HL-60 (cell line): ENCODE data around the gene ZCCHC24.

Source experiments
- DNase-seq, 2 experiments: peaks; one replicate each; pipeline ENCODE4 v3.0.0-alpha.2; 2010 to 2020; ENCODE audit warnings: low read depth in 1 of 2, low spot score in 1 of 2
- H3K27ac ChIP-seq: fragments of 250-450 bp; sonication (Bioruptor Pico); replicated peaks from 2 replicates; pipeline ENCODE4 v1.5.1; 2020; ENCODE audit warnings: mild to moderate bottlenecking, moderate library complexity
- H3K27me3 ChIP-seq: fragments of 250-450 bp; sonication (Bioruptor Pico); 2 replicates; pipeline ENCODE4 v1.5.1; 2021; ENCODE audit warnings: mild to moderate bottlenecking, moderate library complexity; ENCODE audit not compliant: insufficient read depth, poor library complexity, severe bottlenecking
- H3K4me3 ChIP-seq: replicated peaks from 2 replicates; pipeline ENCODE4 v1.5.1; 2011; ENCODE audit warnings: mild to moderate bottlenecking, control low read depth, low read length; ENCODE audit not compliant: insufficient read depth
- CTCF ChIP-seq: IDR thresholded peaks from one replicate; pipeline ENCODE4 v1.5.1; 2011; ENCODE audit warnings: low read length, control low read depth, inconsistent platforms; ENCODE audit not compliant: insufficient read depth
- GABPA ChIP-seq: IDR thresholded peaks from 2 replicates; pipeline ENCODE4 v1.6.1; 2012; ENCODE audit warnings: low read depth
- POLR2AphosphoS5 ChIP-seq: IDR thresholded peaks from 2 replicates; pipeline ENCODE4 v1.6.1; 2012; ENCODE audit warnings: low read depth
- SPI1 ChIP-seq: IDR thresholded peaks from 2 replicates; pipeline ENCODE4 v1.6.1; 2012; ENCODE audit warnings: low read depth, mild to moderate bottlenecking, borderline replicate concordance
- TF ChIP-seq, protein P1 (sequence below): IDR thresholded peaks from 2 replicates; pipeline ENCODE4 v1.6.1; 2012; ENCODE audit warnings: low read depth; ENCODE audit not compliant: insufficient replicate concordance

Gene ZCCHC24

DNA sequence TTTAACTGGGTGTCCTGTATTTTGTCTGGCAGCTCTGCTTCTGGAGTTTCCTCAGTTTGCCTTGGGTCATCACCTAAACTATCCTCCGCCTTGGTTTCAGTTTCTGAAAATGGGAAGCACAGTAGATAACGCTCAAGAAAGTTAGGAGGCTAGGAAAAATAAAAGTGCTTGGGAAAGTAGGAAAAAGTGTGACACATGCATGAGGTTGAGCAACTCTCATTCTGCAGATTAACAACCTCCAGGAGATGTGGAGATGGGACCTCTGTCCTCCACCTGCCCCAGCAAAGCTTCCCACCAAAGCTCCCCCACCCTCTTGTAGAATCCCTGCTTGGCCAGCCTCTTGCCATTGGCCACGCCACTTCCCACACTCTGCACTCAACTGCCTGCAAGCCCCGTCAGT is 13.1 kb upstream of the ZCCHC24 start:
- Histone ChIP-seq H3K27me3 (no peaks in the 10 kb centered on the region), H3K27ac (no peak overlapping the region), H3K4me3 (no peak overlapping the region)
- TF ChIP-seq SPI1 (no peak), POLR2AphosphoS5 (no peak), GABPA (no peak), CTCF (no peak)
- TF ChIP-seq, protein P1, sequence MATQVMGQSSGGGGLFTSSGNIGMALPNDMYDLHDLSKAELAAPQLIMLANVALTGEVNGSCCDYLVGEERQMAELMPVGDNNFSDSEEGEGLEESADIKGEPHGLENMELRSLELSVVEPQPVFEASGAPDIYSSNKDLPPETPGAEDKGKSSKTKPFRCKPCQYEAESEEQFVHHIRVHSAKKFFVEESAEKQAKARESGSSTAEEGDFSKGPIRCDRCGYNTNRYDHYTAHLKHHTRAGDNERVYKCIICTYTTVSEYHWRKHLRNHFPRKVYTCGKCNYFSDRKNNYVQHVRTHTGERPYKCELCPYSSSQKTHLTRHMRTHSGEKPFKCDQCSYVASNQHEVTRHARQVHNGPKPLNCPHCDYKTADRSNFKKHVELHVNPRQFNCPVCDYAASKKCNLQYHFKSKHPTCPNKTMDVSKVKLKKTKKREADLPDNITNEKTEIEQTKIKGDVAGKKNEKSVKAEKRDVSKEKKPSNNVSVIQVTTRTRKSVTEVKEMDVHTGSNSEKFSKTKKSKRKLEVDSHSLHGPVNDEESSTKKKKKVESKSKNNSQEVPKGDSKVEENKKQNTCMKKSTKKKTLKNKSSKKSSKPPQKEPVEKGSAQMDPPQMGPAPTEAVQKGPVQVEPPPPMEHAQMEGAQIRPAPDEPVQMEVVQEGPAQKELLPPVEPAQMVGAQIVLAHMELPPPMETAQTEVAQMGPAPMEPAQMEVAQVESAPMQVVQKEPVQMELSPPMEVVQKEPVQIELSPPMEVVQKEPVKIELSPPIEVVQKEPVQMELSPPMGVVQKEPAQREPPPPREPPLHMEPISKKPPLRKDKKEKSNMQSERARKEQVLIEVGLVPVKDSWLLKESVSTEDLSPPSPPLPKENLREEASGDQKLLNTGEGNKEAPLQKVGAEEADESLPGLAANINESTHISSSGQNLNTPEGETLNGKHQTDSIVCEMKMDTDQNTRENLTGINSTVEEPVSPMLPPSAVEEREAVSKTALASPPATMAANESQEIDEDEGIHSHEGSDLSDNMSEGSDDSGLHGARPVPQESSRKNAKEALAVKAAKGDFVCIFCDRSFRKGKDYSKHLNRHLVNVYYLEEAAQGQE, result no peak
- no peak for DNase-seq

GRCh38 chr10:79457256-79457785 is 11.9 kb upstream of the ZCCHC24 start:
- TF ChIP-seq SPI1, result no peak
- no peak for TF ChIP-seq GABPA
- TF ChIP-seq, protein P1, result no peak
- no peak for TF ChIP-seq CTCF
- TF ChIP-seq POLR2AphosphoS5, result no peak
- H3K27ac ChIP-seq, result no peak overlapping the region
- no peak for DNase-seq
- no peaks in the 10 kb centered on the region for H3K27me3 ChIP-seq
- no peak overlapping the region for H3K4me3 ChIP-seq

- DNase-seq, result no peak
- TF ChIP-seq POLR2AphosphoS5 (no peak), CTCF (no peak), SPI1 (no peak)
- H3K27ac ChIP-seq, result no peak overlapping the region
- no peak overlapping the region for H3K4me3 ChIP-seq
- no peaks in the 10 kb centered on the region for H3K27me3 ChIP-seq
Measured at GRCh38 chr10:79454259-79454658, 8.8 kb upstream of the ZCCHC24 start.

GRCh38 chr10:79453392-79453791 is 8.0 kb upstream of the ZCCHC24 start:
- Histone ChIP-seq H3K27ac (no peak overlapping the region), H3K27me3 (no peaks in the 10 kb centered on the region), H3K4me3 (no peak overlapping the region)
- no peak for TF ChIP-seq SPI1
- TF ChIP-seq POLR2AphosphoS5, result no peak
- TF ChIP-seq GABPA, result no peak
- TF ChIP-seq, protein P1, result no peak
- no peak for TF ChIP-seq CTCF
- DNase-seq, result no peak
